Measurements from ENCODE around the gene DNPEP. TPM values are rescaled to one million over a fixed set of nuclear protein-coding genes. Genes with fewer than 3 reads are reported as not detected.
A peak's percentile ranks its signal among the peaks of the same experiment; 100 is the strongest.

The DNPEP gene
- total RNA-seq, 4 donors from 2014 or later, result 44.9 to 102 (median 61.6) TPM

GRCh38 chr2:219378163-219378851 is 9.4 kb downstream of the DNPEP start:
- Histone ChIP-seq H3K4me3 (no peak overlapping the region), H3K27me3 (no peaks in the 10 kb centered on the region), H3K4me1 (no peaks in the 10 kb centered on the region), H3K36me3 (peaks cover 44 to 100% (median 56%) of the 10 kb centered on the region in 4 donors), H3K9me3 (no peaks in the 10 kb centered on the region), H3K27ac (replicated peaks in 1 of 4) (no peak overlapping the region)
- intact Hi-C loops (cut with DNase I), result no loop called here
- 92% methylated on average over 13 of the region's 13 CpGs for WGBS
- no peak for DNase-seq (ENCODE audit: extremely low spot score)
- TF ChIP-seq POLR2AphosphoS5 (IDR thresholded peaks at IDR 0.05), result no peak
- no peak for TF ChIP-seq CTCF (IDR thresholded peaks at IDR 0.05)
- TF ChIP-seq EP300 (IDR thresholded peaks at IDR 0.05), result no peak
- TF ChIP-seq POLR2A (IDR thresholded peaks at IDR 0.05; ENCODE audit: low read depth), result no peak

- no peak for TF ChIP-seq EP300 (IDR thresholded peaks at IDR 0.05)
- TF ChIP-seq CTCF (IDR thresholded peaks at IDR 0.05), result no peak
- TF ChIP-seq POLR2AphosphoS5 (IDR thresholded peaks at IDR 0.05), result no peak
- TF ChIP-seq POLR2A (IDR thresholded peaks at IDR 0.05; ENCODE audit: low read depth), result no peak
- no peak for DNase-seq (ENCODE audit: extremely low spot score)
- Histone ChIP-seq H3K27ac (replicated peaks in 1 of 4) (peak overlapping the region in 3 of 4 donors; percentile 50 to 54 (median 54)), H3K36me3 (peaks cover 9 to 15% (median 14%) of the 10 kb centered on the region in 4 donors), H3K9me3 (no peaks in the 10 kb centered on the region), H3K4me3 (no peak overlapping the region), H3K4me1 (peaks cover 9 to 12% (median 11%) of the 10 kb centered on the region in 4 donors), H3K27me3 (no peaks in the 10 kb centered on the region)
- WGBS, result 35% methylated on average over 2 of the region's 2 CpGs
- intact Hi-C loops (cut with DNase I), result no loop called here
Observed at GRCh38 chr2:219369447-219369861, 18.3 kb downstream of the DNPEP start.

GRCh38 chr2:219368690-219369191 is 19.0 kb downstream of the DNPEP start:
- H3K4me1 ChIP-seq, result peaks cover 9 to 12% (median 11%) of the 10 kb centered on the region in 4 donors
- intact Hi-C loops (cut with DNase I), result no loop called here
- no peaks in the 10 kb centered on the region for H3K27me3 ChIP-seq
- 42% methylated on average over 3 of the region's 3 CpGs for WGBS
- H3K4me3 ChIP-seq, result peak overlapping the region in 3 of 4 donors; percentile 4 to 21 (median 16)
- H3K9me3 ChIP-seq, result no peaks in the 10 kb centered on the region
- H3K36me3 ChIP-seq, result peaks cover 3 to 7% (median 7%) of the 10 kb centered on the region in 4 donors
- DNase-seq (ENCODE audit: extremely low spot score), result no peak
- no peak for TF ChIP-seq CTCF (IDR thresholded peaks at IDR 0.05)
- peak in 1 of 2 donors; percentile 9 for TF ChIP-seq POLR2AphosphoS5 (IDR thresholded peaks at IDR 0.05)
- H3K27ac ChIP-seq (replicated peaks in 1 of 4), result peak overlapping the region; percentile 43 to 54 (median 52)

GRCh38 chr2:219362524-219363164 is 25.1 kb downstream of the DNPEP start:
- Histone ChIP-seq H3K27me3 (peaks cover 0 to 23% (median 16%) of the 10 kb centered on the region in 4 donors), H3K9me3 (no peaks in the 10 kb centered on the region), H3K36me3 (no peaks in the 10 kb centered on the region), H3K27ac (replicated peaks in 1 of 4) (no peak overlapping the region), H3K4me3 (no peak overlapping the region), H3K4me1 (peaks cover 11 to 13% (median 11%) of the 10 kb centered on the region in 4 donors)
- peak in 1 of 2 donors; percentile 17 for TF ChIP-seq POLR2AphosphoS5 (IDR thresholded peaks at IDR 0.05)
- no peak for TF ChIP-seq POLR2A (IDR thresholded peaks at IDR 0.05; ENCODE audit: low read depth)
- intact Hi-C loops (cut with DNase I), result no loop called here
- 79% methylated on average over 1 of the region's 3 CpGs for WGBS
- DNase-seq (ENCODE audit: extremely low spot score), result no peak

GRCh38 chr2:219362072-219362471 is 25.6 kb downstream of the DNPEP start:
- DNase-seq (ENCODE audit: extremely low spot score), result no peak
- intact Hi-C loops (cut with DNase I), result no loop called here
- Histone ChIP-seq H3K27ac (replicated peaks in 1 of 4) (no peak overlapping the region), H3K4me3 (no peak overlapping the region), H3K36me3 (no peaks in the 10 kb centered on the region), H3K9me3 (no peaks in the 10 kb centered on the region), H3K4me1 (peaks cover 11 to 14% (median 11%) of the 10 kb centered on the region in 4 donors), H3K27me3 (peaks cover 0 to 28% (median 16%) of the 10 kb centered on the region in 4 donors)
- WGBS, result 93% methylated on average over 5 of the region's 5 CpGs
- TF ChIP-seq EP300 (IDR thresholded peaks at IDR 0.05), result no peak
- no peak for TF ChIP-seq POLR2A (IDR thresholded peaks at IDR 0.05; ENCODE audit: low read depth)
- TF ChIP-seq CTCF (IDR thresholded peaks at IDR 0.05), result no peak
- no peak for TF ChIP-seq POLR2AphosphoS5 (IDR thresholded peaks at IDR 0.05)

All from esophagus muscularis mucosa (tissue), 4 donors.